NCI-H2227 (cell line): ENCODE data around the gene PCDHA7.
"Not testable (repeated sequence)": the region's sequence is repeated elsewhere in the genome, so short reads cannot be mapped to it uniquely, and the experiment has no call there.

ENCODE experiments used
- DNase-seq: peaks from one replicate; lab custom pipeline; 2025; ENCODE audit not compliant: unreplicated experiment; lab: John Stamatoyannopoulos, UW

The PCDHA7 gene

DNA sequence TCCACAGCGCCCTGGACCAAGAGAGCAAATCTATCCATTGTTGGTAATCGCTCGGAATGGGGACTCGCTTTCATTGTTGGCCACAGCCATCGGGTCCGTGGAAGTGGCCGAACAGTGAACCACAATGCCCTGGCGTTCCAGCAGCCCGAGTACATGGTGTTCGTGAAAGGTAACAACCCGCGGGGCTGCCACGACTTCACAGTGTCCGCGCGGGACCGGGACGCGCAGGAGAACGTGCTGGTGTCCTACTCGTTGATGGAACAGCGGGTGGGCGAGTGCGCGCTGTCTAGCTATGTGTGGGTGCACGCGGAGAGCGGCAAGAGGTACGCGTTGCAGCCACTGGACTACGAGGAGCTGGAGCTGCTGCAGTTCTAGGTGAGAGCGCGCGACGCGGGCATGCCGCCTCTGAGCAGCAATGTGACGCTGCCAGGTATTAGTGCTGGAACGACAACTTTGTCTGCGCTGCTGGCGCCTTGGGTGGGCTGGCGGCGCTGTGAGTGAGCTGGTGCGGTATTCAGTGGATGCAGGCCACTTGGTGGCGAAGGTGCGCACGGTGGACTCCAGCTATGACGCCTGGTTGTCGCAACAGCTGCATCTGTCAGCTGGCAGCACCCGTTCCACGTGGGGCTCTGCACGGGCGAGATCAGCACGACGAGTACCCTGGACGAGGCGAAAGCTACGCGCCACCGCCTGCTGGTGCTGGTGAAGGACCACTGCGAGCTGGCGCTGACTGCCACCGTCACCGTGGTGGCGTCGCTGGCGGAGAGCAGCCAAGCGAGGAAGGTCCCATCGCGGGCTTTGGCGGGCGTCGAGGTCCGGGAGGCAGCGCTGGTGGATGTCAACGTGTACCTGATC lies 28.6 kb downstream of the PCDHA7 start:
- no peak for DNase-seq

DNA sequence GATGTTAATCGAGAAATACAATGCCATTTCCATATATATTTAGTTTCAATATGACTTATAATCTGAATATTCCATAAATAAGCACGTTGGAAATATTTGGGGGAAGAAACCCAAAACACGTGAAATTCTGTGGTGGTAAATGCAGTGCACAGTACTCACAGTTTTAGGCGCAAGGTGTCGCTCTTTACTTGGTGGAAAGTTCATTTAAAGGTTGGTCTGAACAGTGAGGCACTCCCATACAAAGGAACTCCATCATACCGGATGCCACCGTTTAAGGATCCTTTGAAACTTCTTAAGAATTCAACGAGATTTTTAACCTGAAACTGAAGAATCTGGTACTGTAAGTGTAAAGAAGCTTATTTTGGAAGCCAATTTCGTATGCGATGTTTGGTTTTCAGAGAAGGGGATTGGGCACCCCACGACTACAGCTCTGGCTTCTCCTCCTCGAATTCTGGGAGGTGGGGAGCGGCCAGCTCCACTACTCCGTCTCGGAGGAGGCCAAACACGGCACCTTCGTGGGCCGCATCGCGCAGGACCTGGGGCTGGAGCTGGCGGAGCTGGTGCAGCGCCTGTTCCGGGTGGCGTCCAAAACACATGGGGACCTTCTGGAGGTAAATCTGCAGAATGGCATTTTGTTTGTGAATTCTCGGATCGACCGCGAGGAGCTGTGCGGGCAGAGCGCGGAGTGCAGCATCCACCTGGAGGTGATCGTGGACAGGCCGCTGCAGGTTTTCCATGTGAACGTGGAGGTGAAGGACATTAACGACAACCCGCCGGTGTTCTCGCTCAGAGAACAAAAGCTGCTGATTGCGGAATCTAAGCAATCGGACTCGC lies 34.9 kb downstream of the PCDHA7 start, which contains the start of gene PCDHA11:
Gene PCDHA11, plus strand, starts transcription at position 237 of the 834 bp plus-strand sequence. Its CDS starts 147 bp downstream, at position 384.
- no peak for DNase-seq

DNA sequence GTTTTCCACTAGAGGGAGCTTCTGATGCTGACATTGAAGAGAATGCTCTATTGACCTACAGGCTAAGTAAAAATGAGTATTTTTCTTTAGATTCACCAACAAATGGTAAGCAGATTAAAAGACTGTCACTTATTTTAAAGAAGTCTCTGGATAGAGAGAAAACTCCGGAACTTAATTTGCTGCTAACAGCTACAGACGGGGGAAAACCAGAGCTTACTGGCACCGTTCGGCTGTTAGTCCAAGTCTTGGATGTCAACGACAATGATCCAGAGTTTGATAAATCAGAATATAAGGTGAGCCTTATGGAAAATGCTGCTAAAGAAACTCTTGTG lies 35.5 kb downstream of the PCDHA7 start:
- no peak for DNase-seq

DNA sequence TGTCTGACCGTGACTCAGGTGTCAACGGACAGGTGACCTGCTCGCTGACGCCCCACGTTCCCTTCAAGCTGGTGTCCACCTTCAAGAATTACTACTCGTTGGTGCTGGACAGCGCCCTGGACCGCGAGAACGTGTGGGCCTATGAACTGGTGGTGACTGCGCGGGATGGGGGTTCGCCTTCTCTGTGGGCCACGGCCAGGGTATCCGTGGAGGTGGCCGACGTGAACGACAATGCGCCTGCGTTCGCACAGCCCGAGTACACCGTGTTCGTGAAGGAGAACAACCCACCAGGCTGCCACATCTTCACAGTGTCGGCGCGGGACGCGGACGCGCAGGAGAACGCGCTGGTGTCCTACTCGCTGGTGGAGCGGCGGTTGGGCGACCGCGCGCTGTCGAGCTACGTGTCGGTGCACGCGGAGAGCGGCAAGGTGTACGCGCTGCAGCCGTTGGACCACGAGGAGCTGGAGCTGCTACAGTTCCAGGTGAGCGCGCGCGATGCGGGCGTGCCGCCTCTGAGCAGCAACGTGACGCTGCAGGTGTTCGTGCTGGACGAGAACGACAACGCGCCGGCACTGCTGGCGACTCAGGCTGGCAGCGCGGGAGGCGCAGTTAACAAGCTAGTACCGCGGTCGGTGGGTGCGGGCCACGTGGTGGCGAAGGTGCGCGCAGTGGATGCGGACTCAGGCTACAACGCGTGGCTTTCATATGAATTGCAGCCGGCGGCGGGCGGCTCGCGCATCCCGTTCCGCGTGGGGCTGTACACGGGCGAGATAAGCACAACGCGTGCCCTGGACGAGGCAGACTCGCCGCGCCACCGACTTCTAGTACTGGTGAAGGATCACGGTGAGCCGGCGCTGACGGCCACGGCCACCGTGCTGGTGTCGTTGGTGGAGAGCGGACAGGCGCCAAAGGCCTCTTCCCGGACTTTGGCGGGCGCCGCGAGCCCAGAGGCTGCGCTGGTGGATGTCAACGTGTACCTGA lies 36.4 kb downstream of the PCDHA7 start:
- DNase-seq, result no peak

DNA sequence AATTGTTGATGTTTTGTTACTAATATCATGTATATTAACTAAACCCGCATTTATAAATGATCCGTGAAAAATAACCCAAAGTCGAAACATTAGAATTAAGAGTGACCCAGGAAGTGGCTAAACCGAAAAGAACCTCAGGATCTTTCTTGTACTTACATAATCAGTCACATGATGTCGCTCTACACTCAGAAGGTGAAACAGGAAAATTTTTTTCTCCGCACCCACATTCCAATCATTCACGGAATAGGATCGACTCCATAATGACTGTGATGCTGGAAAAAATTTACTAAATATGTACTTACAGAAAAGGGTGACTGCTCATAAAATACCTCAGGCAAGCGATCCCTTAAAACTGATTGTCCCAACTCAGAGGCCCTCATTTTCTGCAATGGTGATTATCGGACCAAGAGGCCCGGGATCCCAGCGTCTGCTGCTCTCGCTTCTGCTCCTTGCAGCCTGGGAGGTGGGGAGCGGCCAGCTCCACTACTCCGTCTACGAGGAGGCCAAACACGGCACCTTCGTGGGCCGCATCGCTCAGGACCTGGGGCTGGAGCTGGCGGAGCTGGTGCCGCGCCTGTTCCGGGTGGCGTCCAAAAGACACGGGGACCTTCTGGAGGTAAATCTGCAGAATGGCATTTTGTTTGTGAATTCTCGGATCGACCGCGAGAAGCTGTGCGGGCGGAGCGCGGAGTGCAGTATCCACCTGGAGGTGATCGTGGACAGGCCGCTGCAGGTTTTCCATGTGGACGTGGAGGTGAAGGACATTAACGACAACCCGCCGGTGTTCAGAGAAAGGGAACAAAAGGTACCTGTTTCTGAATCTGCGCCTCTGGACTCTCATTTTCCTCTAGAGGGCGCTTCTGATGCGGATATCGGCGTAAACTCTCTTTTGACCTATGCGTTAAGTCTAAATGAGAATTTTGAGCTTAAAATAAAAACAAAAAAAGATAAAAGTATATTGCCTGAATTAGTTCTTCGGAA lies 41.3 kb downstream of the PCDHA7 start, which contains the start of gene PCDHA12:
Gene PCDHA12, plus strand, starts transcription at position 224 of the 981 bp plus-strand sequence. Its CDS starts 165 bp downstream, at position 389.
- no peak for DNase-seq

DNA sequence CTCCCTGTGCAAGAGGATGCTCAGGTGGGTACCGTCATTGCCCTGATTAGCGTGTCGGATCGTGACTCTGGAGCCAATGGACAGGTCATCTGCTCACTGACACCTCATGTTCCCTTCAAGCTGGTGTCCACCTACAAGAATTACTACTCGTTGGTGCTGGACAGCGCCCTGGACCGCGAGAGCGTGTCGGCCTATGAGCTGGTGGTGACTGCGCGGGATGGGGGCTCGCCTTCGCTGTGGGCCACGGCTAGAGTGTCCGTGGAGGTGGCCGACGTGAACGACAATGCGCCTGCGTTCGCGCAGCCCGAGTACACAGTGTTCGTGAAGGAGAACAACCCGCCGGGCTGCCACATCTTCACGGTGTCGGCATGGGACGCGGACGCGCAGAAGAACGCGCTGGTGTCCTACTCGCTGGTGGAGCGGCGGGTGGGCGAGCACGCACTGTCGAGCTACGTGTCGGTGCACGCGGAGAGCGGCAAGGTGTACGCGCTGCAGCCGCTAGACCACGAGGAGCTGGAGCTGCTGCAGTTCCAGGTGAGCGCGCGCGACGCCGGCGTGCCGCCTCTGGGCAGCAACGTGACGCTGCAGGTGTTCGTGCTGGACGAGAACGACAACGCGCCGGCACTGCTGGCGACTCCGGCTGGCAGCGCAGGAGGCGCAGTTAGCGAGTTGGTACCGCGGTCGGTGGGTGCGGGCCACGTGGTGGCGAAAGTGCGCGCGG lies 42.6 kb downstream of the PCDHA7 start:
- DNase-seq, result not testable (repeated sequence)

DNA sequence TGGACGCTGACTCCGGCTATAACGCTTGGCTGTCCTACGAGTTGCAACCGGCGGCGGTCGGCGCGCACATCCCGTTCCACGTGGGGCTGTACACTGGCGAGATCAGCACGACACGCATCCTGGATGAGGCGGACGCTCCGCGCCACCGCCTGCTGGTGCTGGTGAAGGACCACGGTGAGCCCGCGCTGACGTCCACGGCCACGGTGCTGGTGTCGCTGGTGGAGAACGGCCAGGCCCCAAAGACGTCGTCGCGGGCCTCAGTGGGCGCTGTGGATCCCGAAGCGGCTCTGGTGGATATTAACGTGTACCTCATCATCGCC lies 43.2 kb downstream of the PCDHA7 start:
- no peak for DNase-seq

DNA sequence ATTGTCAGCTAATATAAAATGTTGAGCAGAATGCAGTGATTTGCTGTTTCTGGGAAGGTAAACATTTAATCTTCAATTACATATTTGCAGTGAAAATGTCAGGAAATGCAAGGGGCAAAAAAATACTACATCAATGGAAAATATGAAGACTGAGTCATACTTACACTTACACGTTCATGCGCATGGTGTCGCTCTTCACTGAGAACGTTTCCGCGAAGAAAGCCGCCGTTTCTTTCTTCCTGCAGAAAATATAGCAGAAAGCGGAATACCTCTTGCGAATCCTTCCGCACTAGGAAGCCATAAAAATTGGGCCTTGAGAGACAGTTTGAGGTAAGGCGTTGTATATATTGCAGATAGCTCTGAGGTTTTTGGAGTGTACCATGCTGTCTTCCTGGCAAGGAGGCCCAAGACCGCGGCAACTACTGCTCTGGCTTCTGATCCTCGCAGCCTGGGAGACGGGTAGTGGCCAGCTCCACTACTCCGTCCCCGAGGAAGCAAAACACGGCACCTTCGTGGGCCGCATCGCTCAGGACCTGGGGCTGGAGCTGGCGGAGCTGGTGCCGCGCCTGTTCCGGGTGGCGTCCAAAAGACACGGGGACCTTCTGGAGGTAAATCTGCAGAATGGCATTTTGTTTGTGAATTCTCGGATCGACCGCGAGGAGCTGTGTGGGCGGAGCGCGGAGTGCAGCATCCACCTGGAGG lies 48.0 kb downstream of the PCDHA7 start, which contains the start of gene PCDHA13:
Gene PCDHA13, plus strand, starts transcription at position 236 of the 702 bp plus-strand sequence. Its CDS starts 145 bp downstream, at position 381.
- no peak for DNase-seq

DNA sequence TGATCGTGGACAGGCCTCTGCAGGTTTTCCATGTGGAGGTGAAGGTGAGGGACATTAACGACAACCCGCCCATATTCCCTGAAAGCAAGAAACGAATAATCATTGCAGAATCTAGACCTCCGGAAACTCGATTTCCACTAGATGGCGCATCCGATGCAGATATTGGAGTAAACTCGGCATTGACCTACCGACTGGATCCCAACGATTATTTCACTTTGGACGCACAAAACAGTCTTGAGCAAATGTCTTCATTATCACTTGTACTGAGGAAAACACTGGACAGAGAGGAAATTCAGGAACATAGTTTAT lies 48.5 kb downstream of the PCDHA7 start:
- no peak for DNase-seq

DNA sequence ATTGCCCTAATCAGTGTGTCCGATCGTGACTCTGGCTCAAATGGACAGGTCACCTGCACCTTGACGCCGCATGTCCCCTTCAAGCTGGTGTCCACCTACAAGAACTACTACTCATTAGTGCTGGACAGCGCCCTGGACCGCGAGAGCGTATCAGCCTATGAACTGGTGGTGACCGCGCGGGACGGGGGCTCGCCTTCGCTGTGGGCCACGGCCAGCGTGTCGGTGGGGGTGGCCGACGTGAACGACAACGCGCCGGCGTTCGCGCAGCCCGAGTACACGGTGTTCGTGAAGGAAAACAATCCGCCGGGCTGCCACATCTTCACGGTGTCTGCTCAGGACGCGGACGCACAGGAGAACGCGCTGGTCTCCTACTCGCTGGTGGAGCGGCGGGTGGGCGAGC lies 49.3 kb downstream of the PCDHA7 start:
- no peak for DNase-seq

DNA sequence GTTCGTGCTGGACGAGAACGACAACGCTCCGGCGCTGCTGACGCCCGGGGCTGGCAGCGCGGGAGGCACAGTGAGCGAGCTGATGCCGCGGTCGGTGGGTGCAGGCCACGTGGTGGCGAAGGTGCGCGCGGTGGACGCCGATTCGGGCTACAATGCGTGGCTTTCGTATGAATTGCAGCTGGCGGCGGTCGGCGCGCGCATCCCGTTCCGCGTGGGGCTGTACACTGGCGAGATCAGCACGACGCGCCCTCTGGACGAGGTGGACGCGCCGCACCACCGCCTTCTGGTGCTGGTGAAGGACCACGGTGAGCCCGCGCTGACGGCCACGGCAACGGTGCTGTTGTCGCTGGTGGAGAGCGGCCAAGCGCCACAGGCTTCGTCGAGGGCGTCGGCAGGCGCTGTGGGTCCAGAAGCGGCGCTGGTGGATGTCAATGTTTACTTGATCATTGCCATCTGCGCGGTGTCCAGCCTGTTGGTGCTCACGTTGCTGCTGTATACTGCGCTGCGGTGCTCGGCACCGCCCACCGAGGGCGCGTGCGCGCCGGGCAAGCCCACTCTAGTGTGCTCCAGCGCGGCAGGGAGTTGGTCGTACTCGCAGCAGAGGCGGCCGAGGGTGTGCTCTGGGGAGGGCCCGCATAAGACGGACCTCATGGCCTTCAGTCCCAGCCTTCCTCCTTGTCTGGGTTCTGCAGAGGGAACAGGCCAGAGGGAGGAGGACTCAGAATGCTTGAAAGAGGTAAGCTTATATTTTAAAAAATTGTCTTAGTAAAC lies 50.0 kb downstream of the PCDHA7 start:
- no peak for DNase-seq
